NOMO-1 treated with dmso at 0.1 percent for 144 hours (cell line): ENCODE measurements around the gene FRA10AC1.
"Not testable (repeated sequence)": the region's sequence is repeated elsewhere in the genome, so short reads cannot be mapped to it uniquely, and the experiment has no call there.

Experiments used
- DNase-seq: peaks from one replicate; lab custom pipeline; 2025; ENCODE audit not compliant: unreplicated experiment; lab: John Stamatoyannopoulos, UW

FRA10AC1 gene

GRCh38 chr10:93703841-93704240 is 1.4 kb upstream of the FRA10AC1 start:
- no peak for DNase-seq

- DNase-seq, result no peak
These were observed 674 bp upstream of the FRA10AC1 start for GRCh38 chr10:93703066-93703465.

GRCh38 chr10:93701866-93702209 is 554 bp downstream of the FRA10AC1 start:
- no peak for DNase-seq

GRCh38 chr10:93697207-93697606 is 5.2 kb downstream of the FRA10AC1 start:
- no peak for DNase-seq

- not testable (repeated sequence) for DNase-seq
These were observed 5.8 kb downstream of the FRA10AC1 start for GRCh38 chr10:93696582-93696981.

GRCh38 chr10:93695740-93696139 is 6.7 kb downstream of the FRA10AC1 start:
- no peak for DNase-seq

GRCh38 chr10:93687737-93688136 is 14.7 kb downstream of the FRA10AC1 start:
- DNase-seq, result no peak

- peak; percentile 11 for DNase-seq
These were observed 21.9 kb downstream of the FRA10AC1 start for GRCh38 chr10:93680412-93681047.

GRCh38 chr10:93678805-93679587 is 23.4 kb downstream of the FRA10AC1 start:
- no peak for DNase-seq

- DNase-seq, result no peak
These were observed 24.0 kb downstream of the FRA10AC1 start for GRCh38 chr10:93678386-93678785.

GRCh38 chr10:93673791-93674190 is 28.6 kb downstream of the FRA10AC1 start:
- DNase-seq, result no peak

- DNase-seq, result no peak
These were observed 29.5 kb downstream of the FRA10AC1 start for GRCh38 chr10:93672890-93673289.

- DNase-seq, result no peak
These were observed 30.2 kb downstream of the FRA10AC1 start for GRCh38 chr10:93672022-93672678.

GRCh38 chr10:93671042-93671441 is 31.4 kb downstream of the FRA10AC1 start:
- no peak for DNase-seq

- no peak for DNase-seq
These were observed 32.0 kb downstream of the FRA10AC1 start for GRCh38 chr10:93670372-93670771.

- no peak for DNase-seq
These were observed 34.6 kb downstream of the FRA10AC1 start for GRCh38 chr10:93667795-93668194.

- DNase-seq, result no peak
These were observed 36.4 kb downstream of the FRA10AC1 start for GRCh38 chr10:93666030-93666429.

GRCh38 chr10:93657757-93658156 is 44.6 kb downstream of the FRA10AC1 start:
- no peak for DNase-seq

- no peak for DNase-seq
These were observed 46.2 kb downstream of the FRA10AC1 start for GRCh38 chr10:93656155-93656554.

GRCh38 chr10:93654201-93654600 is 48.2 kb downstream of the FRA10AC1 start:
- no peak for DNase-seq

GRCh38 chr10:93652857-93653256 is 49.5 kb downstream of the FRA10AC1 start:
- no peak for DNase-seq

- DNase-seq, result no peak
These were observed 62.6 kb downstream of the FRA10AC1 start for GRCh38 chr10:93639791-93640190.
